ENCODE results near the gene PBX1. TPM values are rescaled to one million over a fixed set of nuclear protein-coding genes. Genes with fewer than 3 reads are reported as not detected.

PBX1 gene
- 37.5 and 39.5 TPM in 2 replicates for total RNA-seq

GRCh38 chr1:164558461-164559341 is at the start of gene PBX1:
PBX1 (plus strand) TSS chr1:164559184.

All from cardiac ventricle fibroblast (primary cell).